GM12878 (cell line): ENCODE results near the gene ACYP2. TPM values are rescaled to one million over a fixed set of nuclear protein-coding genes. Genes with fewer than 3 reads are reported as not detected.

Source experiments
- IKZF2 ChIP-seq, 2 experiments: fragments of 450-650 bp; IDR thresholded peaks; 2 replicates each; pipeline ENCODE4 v1.6.1; 2017; ENCODE audit warnings: mild to moderate bottlenecking in 2 of 2, moderate library complexity in 2 of 2
- MXI1 ChIP-seq: fragments of 150-350 bp; IDR thresholded peaks from 2 replicates; pipeline ENCODE4 v1.6.1; 2011; ENCODE audit warnings: low read depth, mild to moderate bottlenecking, inconsistent platforms, low read length, improper control_type of control experiment
- NRF1 ChIP-seq: conservative IDR thresholded peaks from 2 replicates; pipeline ENCODE4 v1.6.1; 2011; ENCODE audit warnings: mild to moderate bottlenecking, low read depth, low read length, improper control_type of control experiment
- POLR2AphosphoS5 ChIP-seq: IDR thresholded peaks from 2 replicates; pipeline ENCODE4 v1.6.1; 2011; ENCODE audit warnings: mild to moderate bottlenecking, low read length, inconsistent platforms
- polyA plus RNA-seq, 11 experiments: library from polyadenylated mRNA; depleted of rRNA in 4 of 11; unstranded in 6 of 11; stranded (reverse) in 5 of 11; fragments of >200 nt; fragmentation: Nextera tagmentation in 4 of 11; fragmentation: Illumina TruSeq in 1 of 11; extraction: Ambion mirVana in 4 of 11; extraction: Trizol in 1 of 11; gene quantifications; 1 replicate in 1 of 11; 2 replicates in 10 of 11; pipeline versions ENCODE4 v1.2.1 to v1.2.3, GENCODE V29; 2011 to 2016; ENCODE audit warnings: inconsistent platforms in 2 of 11, missing spikeins in 2 of 11, low read depth in 1 of 11
- total RNA-seq, 4 experiments: library from RNA; depleted of rRNA in 3 of 4; stranded (reverse); fragments of >200 nt in 3 of 4; fragmentation: Illumina TruSeq in 1 of 4; extraction: Trizol in 1 of 4; gene quantifications; 2 replicates each; pipeline versions ENCODE4 v1.2.1 to v1.2.3, GENCODE V29; 2013 to 2021
- TF ChIP-seq, protein P1 (sequence below): fragments of 450-650 bp; IDR thresholded peaks from 2 replicates; pipeline ENCODE4 v1.6.1; 2017; ENCODE audit warnings: mild to moderate bottlenecking, moderate library complexity
- TF ChIP-seq, protein P2 (sequence below): fragments of 450-650 bp; IDR thresholded peaks from 2 replicates; pipeline ENCODE4 v1.6.1; 2017; ENCODE audit warnings: mild to moderate bottlenecking, low read depth, inconsistent platforms; ENCODE audit not compliant: poor library complexity, severe bottlenecking
- TF ChIP-seq, protein P3 (sequence below): IDR thresholded peaks from 2 replicates; pipeline ENCODE4 v1.6.1; 2011; ENCODE audit warnings: low read depth, mild to moderate bottlenecking, low read length, moderate library complexity, borderline replicate concordance; ENCODE audit errors: extremely low read depth
- TF ChIP-seq, protein P4 (sequence below): fragments of 450-650 bp; formaldehyde crosslinking; IDR thresholded peaks from 2 replicates; pipeline ENCODE4 v1.4.0; 2022; ENCODE audit warnings: mild to moderate bottlenecking, moderate library complexity

The ACYP2 gene
- total and polyA plus RNA-seq, 10 of the 15 experiments (the other 5 are each of a cell fraction or from before 2014, with no cell fraction given), result 4.2 to 16.3 (median 9.0) TPM

DNA sequence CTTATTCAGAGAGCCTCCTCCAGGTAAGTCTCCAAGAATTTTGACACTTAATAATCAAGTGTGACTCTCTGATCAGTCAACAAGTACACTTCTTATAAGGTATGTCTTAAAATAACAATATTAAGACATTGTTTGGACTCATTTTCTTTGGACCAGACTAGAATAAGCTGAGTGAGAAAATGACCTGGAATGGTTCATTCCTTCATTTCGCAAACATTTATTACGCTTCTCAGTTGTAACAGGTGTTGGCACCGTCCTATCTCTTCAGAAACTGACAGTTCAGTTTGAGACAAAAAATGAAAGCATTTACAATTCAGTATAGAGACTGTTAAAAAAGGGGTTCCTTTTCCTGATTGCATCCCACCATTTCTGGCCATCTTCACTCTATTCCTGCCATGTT, 94.0 kb downstream of the ACYP2 start (continued):
- TF ChIP-seq, protein P1, sequence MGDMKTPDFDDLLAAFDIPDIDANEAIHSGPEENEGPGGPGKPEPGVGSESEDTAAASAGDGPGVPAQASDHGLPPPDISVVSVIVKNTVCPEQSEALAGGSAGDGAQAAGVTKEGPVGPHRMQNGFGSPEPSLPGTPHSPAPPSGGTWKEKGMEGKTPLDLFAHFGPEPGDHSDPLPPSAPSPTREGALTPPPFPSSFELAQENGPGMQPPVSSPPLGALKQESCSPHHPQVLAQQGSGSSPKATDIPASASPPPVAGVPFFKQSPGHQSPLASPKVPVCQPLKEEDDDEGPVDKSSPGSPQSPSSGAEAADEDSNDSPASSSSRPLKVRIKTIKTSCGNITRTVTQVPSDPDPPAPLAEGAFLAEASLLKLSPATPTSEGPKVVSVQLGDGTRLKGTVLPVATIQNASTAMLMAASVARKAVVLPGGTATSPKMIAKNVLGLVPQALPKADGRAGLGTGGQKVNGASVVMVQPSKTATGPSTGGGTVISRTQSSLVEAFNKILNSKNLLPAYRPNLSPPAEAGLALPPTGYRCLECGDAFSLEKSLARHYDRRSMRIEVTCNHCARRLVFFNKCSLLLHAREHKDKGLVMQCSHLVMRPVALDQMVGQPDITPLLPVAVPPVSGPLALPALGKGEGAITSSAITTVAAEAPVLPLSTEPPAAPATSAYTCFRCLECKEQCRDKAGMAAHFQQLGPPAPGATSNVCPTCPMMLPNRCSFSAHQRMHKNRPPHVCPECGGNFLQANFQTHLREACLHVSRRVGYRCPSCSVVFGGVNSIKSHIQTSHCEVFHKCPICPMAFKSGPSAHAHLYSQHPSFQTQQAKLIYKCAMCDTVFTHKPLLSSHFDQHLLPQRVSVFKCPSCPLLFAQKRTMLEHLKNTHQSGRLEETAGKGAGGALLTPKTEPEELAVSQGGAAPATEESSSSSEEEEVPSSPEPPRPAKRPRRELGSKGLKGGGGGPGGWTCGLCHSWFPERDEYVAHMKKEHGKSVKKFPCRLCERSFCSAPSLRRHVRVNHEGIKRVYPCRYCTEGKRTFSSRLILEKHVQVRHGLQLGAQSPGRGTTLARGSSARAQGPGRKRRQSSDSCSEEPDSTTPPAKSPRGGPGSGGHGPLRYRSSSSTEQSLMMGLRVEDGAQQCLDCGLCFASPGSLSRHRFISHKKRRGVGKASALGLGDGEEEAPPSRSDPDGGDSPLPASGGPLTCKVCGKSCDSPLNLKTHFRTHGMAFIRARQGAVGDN, result no peak
- TF ChIP-seq IKZF2 (IDR thresholded peaks at IDR 0.05) (no peak), MXI1 (no peak), NRF1 (no peak), POLR2AphosphoS5 (no peak)
- TF ChIP-seq, protein P2, sequence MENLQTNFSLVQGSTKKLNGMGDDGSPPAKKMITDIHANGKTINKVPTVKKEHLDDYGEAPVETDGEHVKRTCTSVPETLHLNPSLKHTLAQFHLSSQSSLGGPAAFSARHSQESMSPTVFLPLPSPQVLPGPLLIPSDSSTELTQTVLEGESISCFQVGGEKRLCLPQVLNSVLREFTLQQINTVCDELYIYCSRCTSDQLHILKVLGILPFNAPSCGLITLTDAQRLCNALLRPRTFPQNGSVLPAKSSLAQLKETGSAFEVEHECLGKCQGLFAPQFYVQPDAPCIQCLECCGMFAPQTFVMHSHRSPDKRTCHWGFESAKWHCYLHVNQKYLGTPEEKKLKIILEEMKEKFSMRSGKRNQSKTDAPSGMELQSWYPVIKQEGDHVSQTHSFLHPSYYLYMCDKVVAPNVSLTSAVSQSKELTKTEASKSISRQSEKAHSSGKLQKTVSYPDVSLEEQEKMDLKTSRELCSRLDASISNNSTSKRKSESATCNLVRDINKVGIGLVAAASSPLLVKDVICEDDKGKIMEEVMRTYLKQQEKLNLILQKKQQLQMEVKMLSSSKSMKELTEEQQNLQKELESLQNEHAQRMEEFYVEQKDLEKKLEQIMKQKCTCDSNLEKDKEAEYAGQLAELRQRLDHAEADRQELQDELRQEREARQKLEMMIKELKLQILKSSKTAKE, result no peak
- TF ChIP-seq, protein P3, sequence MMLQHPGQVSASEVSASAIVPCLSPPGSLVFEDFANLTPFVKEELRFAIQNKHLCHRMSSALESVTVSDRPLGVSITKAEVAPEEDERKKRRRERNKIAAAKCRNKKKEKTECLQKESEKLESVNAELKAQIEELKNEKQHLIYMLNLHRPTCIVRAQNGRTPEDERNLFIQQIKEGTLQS, result no peak
- TF ChIP-seq, protein P4, sequence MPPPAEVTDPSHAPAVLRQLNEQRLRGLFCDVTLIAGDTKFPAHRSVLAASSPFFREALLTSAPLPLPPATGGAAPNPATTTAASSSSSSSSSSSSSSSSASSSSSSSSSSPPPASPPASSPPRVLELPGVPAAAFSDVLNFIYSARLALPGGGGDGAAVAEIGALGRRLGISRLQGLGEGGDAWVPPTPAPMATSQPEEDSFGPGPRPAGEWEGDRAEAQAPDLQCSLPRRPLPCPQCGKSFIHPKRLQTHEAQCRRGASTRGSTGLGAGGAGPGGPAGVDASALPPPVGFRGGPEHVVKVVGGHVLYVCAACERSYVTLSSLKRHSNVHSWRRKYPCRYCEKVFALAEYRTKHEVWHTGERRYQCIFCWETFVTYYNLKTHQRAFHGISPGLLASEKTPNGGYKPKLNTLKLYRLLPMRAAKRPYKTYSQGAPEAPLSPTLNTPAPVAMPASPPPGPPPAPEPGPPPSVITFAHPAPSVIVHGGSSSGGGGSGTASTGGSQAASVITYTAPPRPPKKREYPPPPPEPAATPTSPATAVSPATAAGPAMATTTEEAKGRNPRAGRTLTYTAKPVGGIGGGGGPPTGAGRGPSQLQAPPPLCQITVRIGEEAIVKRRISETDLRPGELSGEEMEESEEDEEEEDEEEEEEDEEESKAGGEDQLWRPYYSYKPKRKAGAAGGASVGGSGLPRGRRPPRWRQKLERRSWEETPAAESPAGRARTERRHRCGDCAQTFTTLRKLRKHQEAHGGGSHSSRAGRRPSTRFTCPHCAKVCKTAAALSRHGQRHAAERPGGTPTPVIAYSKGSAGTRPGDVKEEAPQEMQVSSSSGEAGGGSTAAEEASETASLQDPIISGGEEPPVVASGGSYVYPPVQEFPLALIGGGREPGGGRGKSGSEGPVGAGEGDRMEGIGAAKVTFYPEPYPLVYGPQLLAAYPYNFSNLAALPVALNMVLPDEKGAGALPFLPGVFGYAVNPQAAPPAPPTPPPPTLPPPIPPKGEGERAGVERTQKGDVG (CRISPR knock-in tag), result no peak
